ENCODE measurements around the gene MIPEP. TPM values are rescaled to one million over a fixed set of nuclear protein-coding genes. Genes with fewer than 3 reads are reported as not detected.
"Not testable (repeated sequence)": the region's sequence is repeated elsewhere in the genome, so short reads cannot be mapped to it uniquely, and the experiment has no call there.

Gene MIPEP
- polyA plus RNA-seq, 6 donors from 2014 or later = 5.1 to 27.3 (median 22.4) TPM

GRCh38 chr13:23752111-23753001 is 136.8 kb downstream of the MIPEP start:
- Mint-ChIP-seq H3K36me3 (peaks cover 12 to 23% of the 10 kb centered on the region in 2 donors), H3K4me1 (peaks cover 11 to 42% (median 25%) of the 10 kb centered on the region in 3 donors), H3K27ac (peak overlapping the region in 3 of 6 donors; percentile 12 to 63 (median 53)), H3K4me3 (peak overlapping the region in 2 of 8 donors; percentile 2 to 45), H3K27me3 (peaks cover 0 to 6% (median 3%) of the 10 kb centered on the region in 3 donors), H3K9me3 (peaks cover 0 to under 1% (median 0%) of the 10 kb centered on the region in 7 donors)
- DNase-seq (peak; percentile 29), ATAC-seq (ENCODE audit: low read depth in 2 of 2) (peak; percentile 45 to 81)

GRCh38 chr13:23751195-23751594 is 138.0 kb downstream of the MIPEP start:
- H3K27me3 Mint-ChIP-seq = peaks cover 0 to 13% (median 3%) of the 10 kb centered on the region in 3 donors
- H3K4me3 Mint-ChIP-seq = peak overlapping the region in 1 of 8 donors; percentile 21
- peak overlapping the region in 1 of 6 donors; percentile 12 for H3K27ac Mint-ChIP-seq
- ATAC-seq (ENCODE audit: low read depth in 2 of 2) (no peak), DNase-seq (no peak)
- peaks cover 14 to 48% (median 31%) of the 10 kb centered on the region in 3 donors for H3K4me1 Mint-ChIP-seq
- H3K9me3 Mint-ChIP-seq = peaks cover 0 to 2% (median 0%) of the 10 kb centered on the region in 7 donors
- peaks cover 12 to 23% of the 10 kb centered on the region in 2 donors for H3K36me3 Mint-ChIP-seq

- H3K27ac Mint-ChIP-seq = no peak overlapping the region
- DNase-seq (no peak), ATAC-seq (ENCODE audit: low read depth in 2 of 2) (no peak)
- peaks cover 12 to 23% of the 10 kb centered on the region in 2 donors for H3K36me3 Mint-ChIP-seq
- peaks cover 0 to 13% (median 3%) of the 10 kb centered on the region in 3 donors for H3K27me3 Mint-ChIP-seq
- peaks cover 0 to 2% (median 0%) of the 10 kb centered on the region in 7 donors for H3K9me3 Mint-ChIP-seq
- H3K4me1 Mint-ChIP-seq = peaks cover 14 to 48% (median 31%) of the 10 kb centered on the region in 3 donors
- H3K4me3 Mint-ChIP-seq = no peak overlapping the region
Observed at GRCh38 chr13:23750383-23751121, 138.6 kb downstream of the MIPEP start.

- ATAC-seq (ENCODE audit: low read depth in 2 of 2) = no peak
- H3K36me3 Mint-ChIP-seq = peaks cover 12 to 14% of the 10 kb centered on the region in 2 donors
- peak overlapping the region in 1 of 8 donors; percentile 21 for H3K4me3 Mint-ChIP-seq
- peaks cover 0 to 2% (median 0%) of the 10 kb centered on the region in 7 donors for H3K9me3 Mint-ChIP-seq
- peaks cover 14 to 43% (median 31%) of the 10 kb centered on the region in 3 donors for H3K4me1 Mint-ChIP-seq
- H3K27ac Mint-ChIP-seq = peak overlapping the region in 1 of 6 donors; percentile 61
- peaks cover 0 to 13% (median 0%) of the 10 kb centered on the region in 3 donors for H3K27me3 Mint-ChIP-seq
- no peak for DNase-seq
Observed at GRCh38 chr13:23749288-23749873, 139.8 kb downstream of the MIPEP start.

GRCh38 chr13:23748109-23748990 is 140.8 kb downstream of the MIPEP start:
- Mint-ChIP-seq H3K27me3 (peaks cover 0 to 13% (median 0%) of the 10 kb centered on the region in 3 donors), H3K4me3 (peak overlapping the region in 3 of 8 donors; percentile 13 to 72 (median 22)), H3K27ac (peak overlapping the region in 1 of 6 donors; percentile 63), H3K36me3 (peaks cover 12 to 14% of the 10 kb centered on the region in 2 donors), H3K4me1 (peaks cover 14 to 39% (median 28%) of the 10 kb centered on the region in 3 donors), H3K9me3 (peaks cover 0 to 2% (median 0%) of the 10 kb centered on the region in 7 donors)
- no peak for ATAC-seq (ENCODE audit: low read depth in 2 of 2)
- no peak for DNase-seq

GRCh38 chr13:23746141-23746540 is 143.1 kb downstream of the MIPEP start:
- H3K27ac Mint-ChIP-seq; H3K9me3 Mint-ChIP-seq; ATAC-seq (ENCODE audit: low read depth in 2 of 2); H3K4me3 Mint-ChIP-seq; DNase-seq: not testable (repeated sequence)
- Mint-ChIP-seq H3K36me3 (peaks cover 9 to 11% of the 10 kb centered on the region in 2 donors), H3K27me3 (peaks cover 0 to 13% (median 0%) of the 10 kb centered on the region in 3 donors), H3K4me1 (peaks cover 9 to 25% (median 22%) of the 10 kb centered on the region in 3 donors)

GRCh38 chr13:23744315-23744714 is 144.9 kb downstream of the MIPEP start:
- peaks cover 9 to 20% (median 18%) of the 10 kb centered on the region in 3 donors for H3K4me1 Mint-ChIP-seq
- ATAC-seq (ENCODE audit: low read depth in 2 of 2) (no peak), DNase-seq (no peak)
- no peak overlapping the region for H3K4me3 Mint-ChIP-seq
- peaks cover 0 to 2% (median 0%) of the 10 kb centered on the region in 7 donors for H3K9me3 Mint-ChIP-seq
- H3K36me3 Mint-ChIP-seq = peaks cover 0 to 6% of the 10 kb centered on the region in 2 donors
- no peak overlapping the region for H3K27ac Mint-ChIP-seq
- peaks cover 0 to 6% (median 0%) of the 10 kb centered on the region in 3 donors for H3K27me3 Mint-ChIP-seq

GRCh38 chr13:23743278-23744076 is 145.7 kb downstream of the MIPEP start:
- peaks cover 0 to 6% of the 10 kb centered on the region in 2 donors for H3K36me3 Mint-ChIP-seq
- no peak for DNase-seq
- peaks cover 7 to 14% (median 13%) of the 10 kb centered on the region in 3 donors for H3K4me1 Mint-ChIP-seq
- ATAC-seq (ENCODE audit: low read depth in 2 of 2) = no peak
- H3K9me3 Mint-ChIP-seq = peaks cover 0 to 2% (median 0%) of the 10 kb centered on the region in 7 donors
- H3K27me3 Mint-ChIP-seq = peaks cover 0 to 6% (median 0%) of the 10 kb centered on the region in 3 donors
- peak overlapping the region in 1 of 6 donors; percentile 59 for H3K27ac Mint-ChIP-seq
- H3K4me3 Mint-ChIP-seq = no peak overlapping the region

- H3K4me3 Mint-ChIP-seq = no peak overlapping the region
- peaks cover 0 to 5% (median 0%) of the 10 kb centered on the region in 3 donors for H3K27me3 Mint-ChIP-seq
- ATAC-seq (ENCODE audit: low read depth in 2 of 2) = no peak
- no peak for DNase-seq
- H3K9me3 Mint-ChIP-seq = no peaks in the 10 kb centered on the region
- peaks cover 0 to 2% (median 2%) of the 10 kb centered on the region in 3 donors for H3K4me1 Mint-ChIP-seq
- H3K36me3 Mint-ChIP-seq = peaks cover 0 to 6% of the 10 kb centered on the region in 2 donors
- H3K27ac Mint-ChIP-seq = no peak overlapping the region
Observed at GRCh38 chr13:23741879-23742510, 147.2 kb downstream of the MIPEP start.

- H3K27ac Mint-ChIP-seq = no peak overlapping the region
- peaks cover 0 to 6% of the 10 kb centered on the region in 2 donors for H3K36me3 Mint-ChIP-seq
- H3K4me1 Mint-ChIP-seq = peaks cover 0 to 5% (median 0%) of the 10 kb centered on the region in 3 donors
- DNase-seq (no peak), ATAC-seq (ENCODE audit: low read depth in 2 of 2) (no peak)
- no peak overlapping the region for H3K4me3 Mint-ChIP-seq
- H3K27me3 Mint-ChIP-seq = no peaks in the 10 kb centered on the region
- H3K9me3 Mint-ChIP-seq = no peaks in the 10 kb centered on the region
Observed at GRCh38 chr13:23740002-23740401, 149.2 kb downstream of the MIPEP start.

GRCh38 chr13:23739596-23739995 is 149.6 kb downstream of the MIPEP start:
- Mint-ChIP-seq H3K36me3 (peaks cover 0 to 6% of the 10 kb centered on the region in 2 donors), H3K9me3 (no peaks in the 10 kb centered on the region), H3K4me1 (peaks cover 0 to 6% (median 0%) of the 10 kb centered on the region in 3 donors), H3K27me3 (no peaks in the 10 kb centered on the region), H3K4me3 (no peak overlapping the region), H3K27ac (no peak overlapping the region)
- ATAC-seq (ENCODE audit: low read depth in 2 of 2) (no peak), DNase-seq (no peak)
